ENCODE results near the gene GNB3.
"Not testable (repeated sequence)": the region's sequence is repeated elsewhere in the genome, so short reads cannot be mapped to it uniquely, and the experiment has no call there.

GNB3 gene

GRCh38 chr12:6863586-6864321 is 23.0 kb downstream of the GNB3 start:
- DNase-seq, result no peak

- DNase-seq, result not testable (repeated sequence)
Observed at GRCh38 chr12:6865307-6865706, 24.6 kb downstream of the GNB3 start.

GRCh38 chr12:6866163-6866919 is 25.6 kb downstream of the GNB3 start:
- DNase-seq, result no peak

- DNase-seq, result no peak
Observed at GRCh38 chr12:6866920-6867412, 26.2 kb downstream of the GNB3 start.

GRCh38 chr12:6867413-6868210 is 26.9 kb downstream of the GNB3 start, which contains the start of gene TPI1:
TPI1 (plus strand) TSS chr12:6867531; CDS start chr12:6867567, 36 bp downstream.
- DNase-seq, result peak; percentile 67 to 85 (median 73)

- no peak for DNase-seq
Observed at GRCh38 chr12:6868211-6869048, 27.7 kb downstream of the GNB3 start.

GRCh38 chr12:6869049-6870021 is 28.6 kb downstream of the GNB3 start:
- DNase-seq, result peak; percentile 61 to 88 (median 80)

- DNase-seq, result not testable (repeated sequence)
Observed at GRCh38 chr12:6870304-6870703, 29.6 kb downstream of the GNB3 start.

- DNase-seq, result peak in 1 of 5 donors; percentile 60
Observed at GRCh38 chr12:6871052-6871957, 30.6 kb downstream of the GNB3 start.

- peak; percentile 66 to 83 (median 77) for DNase-seq
Observed at GRCh38 chr12:6872073-6873048, 31.6 kb downstream of the GNB3 start.

- peak; percentile 97 to 99 (median 98) for DNase-seq
Observed at GRCh38 chr12:6873094-6874014, 32.6 kb downstream of the GNB3 start, which contains the start of gene SPSB2. SPSB2 (minus strand) TSS chr12:6873303; CDS start chr12:6872901, 402 bp downstream.

GRCh38 chr12:6874015-6874368 is 33.3 kb downstream of the GNB3 start:
- DNase-seq, result not testable (repeated sequence)

- DNase-seq, result not testable (repeated sequence)
Observed at GRCh38 chr12:6879824-6880223, 39.1 kb downstream of the GNB3 start.

- no peak for DNase-seq
Observed at GRCh38 chr12:6883252-6883651, 42.5 kb downstream of the GNB3 start.

- no peak for DNase-seq
Observed at GRCh38 chr12:6883683-6884082, 43.0 kb downstream of the GNB3 start.

- no peak for DNase-seq
Observed at GRCh38 chr12:6884539-6884938, 43.8 kb downstream of the GNB3 start.

Measured in T-helper 1 cell (primary cell).